AML-193 (cell line): ENCODE data around the gene PLEKHM2.
A peak's percentile ranks its signal among the peaks of the same experiment; 100 is the strongest.

Experiments
- DNase-seq, 2 experiments: peaks; one replicate each; lab custom pipeline; 2025; lab: John Stamatoyannopoulos, UW

PLEKHM2 gene

DNA sequence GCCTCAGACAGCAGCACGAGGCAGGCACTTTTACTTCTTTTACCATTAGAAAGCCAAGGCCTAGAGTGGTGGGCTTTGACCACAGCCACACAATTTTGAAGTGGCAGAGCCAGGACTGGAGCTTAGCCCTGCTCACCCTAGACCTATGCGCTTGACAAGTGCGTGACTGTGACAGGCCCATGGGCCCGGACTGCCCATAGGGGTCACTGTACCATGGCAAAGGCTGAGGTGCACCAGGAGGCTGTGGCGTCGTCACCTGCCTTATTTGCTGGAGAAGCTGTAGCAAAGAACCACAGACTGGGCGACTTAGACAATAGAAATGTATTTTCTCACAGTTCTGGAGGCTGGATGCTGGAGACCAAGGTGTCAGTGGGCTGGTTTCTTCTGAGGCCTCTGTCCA, 55.6 kb downstream of the PLEKHM2 start:
- no peak for DNase-seq

GRCh38 chr1:15740924-15741850, 57.1 kb downstream of the PLEKHM2 start:
- DNase-seq = peak; percentile 30 to 48

DNA sequence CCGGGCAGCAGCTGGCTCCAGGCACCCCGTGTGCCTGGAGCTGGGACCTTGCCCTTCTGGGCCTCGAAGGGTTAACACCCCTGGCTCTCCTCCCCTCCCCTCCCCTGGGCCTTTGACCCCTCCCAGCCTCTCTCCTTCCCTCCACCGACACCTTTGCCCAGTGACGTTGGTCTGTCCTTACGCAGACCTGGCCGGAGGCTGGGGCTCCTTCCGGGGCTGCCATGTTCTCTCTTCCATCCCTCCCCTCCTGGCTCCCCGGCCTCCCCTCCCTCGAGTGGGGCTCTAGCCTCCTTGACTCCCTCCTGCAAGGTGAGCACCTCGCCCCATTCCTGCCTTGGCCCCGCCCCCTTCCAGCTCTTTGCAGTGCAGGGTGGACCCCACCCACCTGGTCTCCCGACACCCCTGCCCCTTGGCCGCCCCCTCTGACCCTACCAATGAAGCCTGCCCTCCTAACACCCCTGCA, 58.2 kb downstream of the PLEKHM2 start, which contains the start of gene TMEM82:
Gene TMEM82 (plus strand): TSS at position 161 of the 463 bp plus-strand sequence. CDS start 61 bp downstream, at position 222.
- DNase-seq = no peak

DNA sequence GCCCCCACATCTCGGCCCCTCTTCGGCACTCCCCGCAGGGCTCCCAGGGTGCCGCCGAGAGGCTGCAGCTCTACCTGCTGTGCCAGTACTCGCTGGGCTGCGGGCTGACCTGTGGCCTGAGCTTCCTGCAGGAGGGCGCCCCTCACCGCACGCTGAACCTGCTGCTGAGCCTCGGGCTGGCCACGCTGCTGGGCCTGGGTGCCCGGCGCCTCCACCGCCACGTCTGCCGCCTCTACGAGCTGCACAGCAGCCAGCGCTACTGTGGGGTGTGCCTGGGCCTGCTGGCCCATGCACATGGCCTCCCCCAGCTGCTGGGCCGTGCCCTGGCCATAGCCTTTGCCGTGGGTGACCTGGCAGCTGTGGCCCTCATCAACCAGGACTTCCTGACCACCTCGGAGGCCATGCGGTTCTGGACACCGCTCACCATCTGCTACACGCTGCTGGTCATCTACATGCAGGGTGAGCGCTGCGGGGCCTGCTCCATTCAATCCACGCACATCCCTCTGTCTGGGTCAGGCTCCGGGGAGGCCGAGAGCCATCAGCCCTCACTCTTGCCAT, 60.1 kb downstream of the PLEKHM2 start:
- no peak for DNase-seq

DNA sequence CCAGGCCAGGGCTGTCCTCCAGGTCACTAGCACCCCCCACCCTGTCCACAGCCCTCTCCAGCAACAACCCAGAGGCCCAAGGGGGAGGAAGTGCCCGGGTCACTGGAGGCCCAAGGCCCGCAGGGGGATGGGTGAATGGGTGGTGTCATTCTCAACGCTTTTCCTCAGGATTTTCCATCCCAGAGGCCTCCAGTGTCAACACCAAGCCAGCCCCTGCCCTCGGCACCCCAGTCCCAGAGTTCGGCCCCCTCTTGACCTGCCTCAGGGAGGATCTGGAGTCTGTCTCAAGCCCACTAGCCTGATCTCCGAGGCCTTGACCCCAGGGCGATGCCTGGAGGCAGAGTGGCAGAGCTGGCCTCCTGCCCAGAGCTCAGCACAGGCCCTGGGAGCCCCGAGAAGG, 63.3 kb downstream of the PLEKHM2 start:
- no peak for DNase-seq

GRCh38 chr1:15748264-15748663, 64.1 kb downstream of the PLEKHM2 start:
- no peak for DNase-seq

- DNase-seq = no peak
These were observed 64.7 kb downstream of the PLEKHM2 start for GRCh38 chr1:15748690-15749398.

- no peak for DNase-seq
These were observed 65.5 kb downstream of the PLEKHM2 start for GRCh38 chr1:15749399-15750291.

DNA sequence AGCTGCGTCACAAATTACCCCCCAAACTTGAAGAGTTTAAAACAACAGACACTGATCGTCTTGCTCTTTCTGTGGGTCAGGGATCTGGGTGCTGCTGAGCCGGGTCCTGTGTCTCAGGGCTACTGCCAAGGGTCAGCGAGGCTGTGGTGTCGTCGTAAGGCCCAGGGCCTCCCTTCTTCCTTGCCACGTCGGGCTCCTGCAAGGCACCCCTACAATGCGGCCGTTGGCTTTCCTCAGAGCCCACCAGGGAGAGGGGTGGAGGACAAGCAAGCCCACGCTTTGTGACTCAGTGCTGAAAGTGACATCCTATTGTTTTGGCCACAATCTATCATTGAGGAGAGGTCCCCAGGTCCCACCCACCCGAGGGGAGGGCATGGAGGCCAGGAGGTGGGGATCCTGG, 66.8 kb downstream of the PLEKHM2 start:
- no peak for DNase-seq

DNA sequence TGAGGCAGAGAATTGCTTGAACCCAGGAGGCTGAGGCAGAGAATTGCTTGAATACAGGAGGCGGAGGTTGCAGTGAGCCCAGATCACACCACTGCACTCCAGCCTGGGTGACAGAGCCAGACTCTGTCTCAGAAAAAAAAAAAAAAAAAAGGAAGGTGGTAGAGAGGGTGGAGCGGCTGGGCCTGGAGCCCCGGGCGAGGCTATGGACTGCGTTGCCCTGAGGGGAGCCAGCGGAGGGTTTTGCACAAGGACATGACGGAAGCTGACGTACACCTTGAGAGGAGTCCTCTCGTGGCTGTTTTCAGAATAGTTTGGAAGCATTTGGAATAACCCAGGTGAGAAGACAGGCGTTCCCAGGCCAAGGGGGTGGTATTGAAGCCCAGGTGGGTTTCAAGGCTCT, 67.6 kb downstream of the PLEKHM2 start:
- DNase-seq = no peak

DNA sequence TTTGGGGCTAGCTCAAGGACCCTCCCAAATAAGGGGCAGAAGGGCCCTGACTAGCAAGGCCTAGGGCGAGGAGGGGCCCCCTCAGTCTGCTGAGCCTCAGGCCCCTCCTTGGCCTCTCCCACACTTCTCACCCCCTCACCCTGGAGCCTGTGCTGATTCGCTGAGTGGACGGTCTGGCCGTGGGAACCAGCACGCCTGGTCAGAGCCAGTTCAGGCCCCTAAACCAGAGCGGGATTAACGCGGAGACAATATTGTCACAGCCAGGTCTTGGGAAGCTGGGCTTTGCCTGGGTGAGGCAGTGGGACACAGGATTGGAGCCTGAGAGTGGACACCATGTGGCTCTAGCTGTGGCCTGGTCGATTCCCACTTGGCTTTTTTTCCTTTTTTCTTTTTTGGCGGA, 69.7 kb downstream of the PLEKHM2 start:
- DNase-seq = no peak

DNA sequence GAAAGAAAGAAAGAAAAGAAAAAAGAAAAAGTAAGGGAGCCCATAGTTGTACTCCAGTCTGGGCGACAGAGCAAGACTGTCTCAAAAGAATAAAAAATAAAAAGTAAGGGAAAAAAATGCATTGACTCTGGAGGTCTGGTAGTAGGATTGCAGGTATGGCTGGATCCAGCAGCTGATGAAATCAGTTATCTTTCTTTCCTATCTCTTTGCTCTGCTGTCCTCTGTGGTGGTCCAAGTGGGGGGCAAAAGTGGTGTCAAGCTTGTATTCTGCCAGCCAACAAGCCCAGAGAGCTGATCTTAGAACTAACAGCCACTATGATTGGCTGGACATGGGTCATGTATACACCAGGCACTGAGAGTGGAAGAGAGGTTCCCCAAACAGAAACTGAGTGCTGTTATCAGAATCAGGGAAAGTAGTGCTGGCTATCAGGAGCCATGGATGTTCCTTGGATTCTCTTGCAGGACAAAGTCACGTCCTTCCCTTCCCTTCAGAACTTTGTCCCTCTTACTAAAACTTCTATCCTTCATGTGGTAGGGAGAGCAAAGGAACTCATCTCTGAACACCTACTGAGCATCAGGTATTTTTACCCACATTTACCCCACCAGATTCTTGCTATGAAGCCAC, 71.0 kb downstream of the PLEKHM2 start:
- DNase-seq = no peak

- no peak for DNase-seq
These were observed 71.5 kb downstream of the PLEKHM2 start for GRCh38 chr1:15755646-15756040.

DNA sequence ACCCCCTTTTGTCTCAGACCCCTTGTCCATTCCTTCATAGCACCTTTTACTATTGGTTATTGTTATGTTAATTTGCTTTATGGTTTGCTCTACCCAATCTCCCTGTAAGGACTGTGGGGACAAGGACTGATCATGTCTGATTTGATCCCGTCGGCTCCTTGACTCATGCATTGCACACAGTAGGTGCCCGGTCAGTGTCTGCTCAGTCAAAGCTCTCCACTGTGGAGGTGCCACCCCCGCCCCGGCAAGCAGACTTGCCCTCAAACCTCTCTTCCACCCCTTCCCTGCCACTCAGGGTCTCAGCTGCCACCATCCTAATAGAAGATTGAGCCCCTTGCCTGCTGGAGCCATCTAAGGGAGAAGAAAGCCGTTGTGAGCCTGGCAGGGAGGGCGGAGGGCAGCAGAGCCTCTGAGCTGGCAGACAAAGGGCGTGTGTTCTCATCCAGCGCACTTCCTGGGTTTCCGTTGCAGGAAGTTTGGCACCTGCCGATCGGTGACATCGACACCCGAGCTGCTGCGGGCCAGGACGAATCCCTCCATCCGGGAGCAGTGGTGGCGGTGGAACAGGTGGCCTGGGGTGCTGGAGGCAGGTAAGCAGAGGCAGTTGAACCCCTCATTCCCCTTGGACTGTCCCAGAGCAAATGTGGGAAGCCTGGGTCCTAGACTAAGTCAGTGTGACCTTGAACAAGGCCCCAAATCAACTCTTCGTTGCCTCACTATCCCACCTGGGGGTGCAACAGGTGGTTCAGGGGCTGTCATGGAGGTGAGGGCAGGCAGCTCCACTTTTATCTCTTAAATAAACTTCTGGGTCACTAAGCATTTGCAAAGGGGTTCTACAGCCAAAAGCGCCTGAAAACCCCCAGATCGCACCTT, 72.3 kb downstream of the PLEKHM2 start:
- no peak for DNase-seq

- no peak for DNase-seq
These were observed 73.0 kb downstream of the PLEKHM2 start for GRCh38 chr1:15757016-15757543.

DNA sequence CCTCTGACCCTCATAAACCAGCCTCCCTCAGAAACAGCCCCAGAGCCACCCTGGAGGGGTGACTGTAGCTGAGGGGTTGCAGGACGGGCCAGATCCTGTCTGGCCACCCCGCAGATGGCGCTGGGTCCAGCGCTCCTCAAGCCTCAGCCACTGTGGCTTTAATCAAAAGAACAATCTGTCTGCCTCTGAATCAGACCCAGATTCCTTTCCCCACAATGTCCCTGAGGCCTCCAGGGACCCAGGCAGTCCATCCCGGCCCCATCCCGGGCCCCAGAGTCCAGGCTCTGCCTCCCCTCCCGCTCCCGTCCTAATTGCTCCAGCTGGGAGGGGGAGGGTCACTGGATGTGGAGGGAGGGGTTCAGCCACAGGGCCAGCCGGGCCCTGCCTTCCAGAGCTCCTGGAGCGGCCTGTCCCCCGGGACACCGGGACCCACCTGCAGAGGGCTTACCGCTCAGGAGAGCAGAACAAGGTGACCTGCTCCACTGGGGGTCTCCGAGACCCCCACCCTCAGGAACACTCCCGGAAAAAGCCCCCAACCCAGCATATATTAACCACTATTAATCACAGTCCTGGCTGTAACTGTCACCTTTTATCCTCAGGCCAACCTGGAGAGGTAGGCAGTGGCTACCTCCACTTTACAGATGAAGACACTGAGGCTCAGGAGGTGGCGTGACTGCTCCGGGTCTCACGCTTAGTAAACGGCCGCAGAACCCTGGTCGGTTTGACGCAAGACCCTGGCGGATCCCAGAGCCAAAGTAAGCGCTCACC, 73.6 kb downstream of the PLEKHM2 start:
- no peak for DNase-seq

DNA sequence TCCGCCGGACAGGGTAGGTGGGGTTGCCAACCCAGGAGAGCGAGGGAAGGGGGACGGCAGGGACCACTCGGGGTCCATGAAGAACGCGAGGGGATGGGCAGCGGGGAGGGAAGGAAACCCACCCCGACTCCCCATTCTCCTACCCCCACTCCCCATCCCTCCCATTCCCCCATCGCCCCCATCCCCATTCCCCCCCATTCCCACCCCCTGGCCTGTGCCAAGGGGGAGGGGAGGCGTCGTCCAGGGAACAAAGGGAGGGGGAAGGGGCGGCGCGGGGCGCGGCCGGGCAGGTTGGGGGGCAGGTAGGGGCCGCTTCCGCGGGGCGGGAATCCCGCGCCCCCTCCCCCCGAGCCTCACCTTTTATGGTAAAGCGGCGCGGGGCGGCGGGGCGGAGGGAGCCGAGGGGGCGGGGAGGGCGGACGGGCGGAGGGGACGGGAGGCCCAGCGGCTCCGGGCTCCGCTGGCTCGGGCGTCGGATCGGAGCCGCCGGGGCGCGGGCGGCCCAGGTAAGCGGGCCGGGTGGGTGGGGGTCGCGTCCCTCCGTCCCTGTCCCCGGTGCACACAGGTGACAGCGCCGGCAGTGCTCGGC, 74.3 kb downstream of the PLEKHM2 start, which contains the start of gene FBLIM1:
Gene FBLIM1 (plus strand): TSS at position 453 of the 589 bp plus-strand sequence. CDS start 6,189 bp downstream, outside the sequence.
- no peak for DNase-seq

GRCh38 chr1:15758953-15759661, 75.0 kb downstream of the PLEKHM2 start:
- no peak for DNase-seq
